T-helper 22 cell (primary cell): Measurements from ENCODE around the gene CHAMP1.

Source experiments
- DNase-seq: peaks from one replicate; pipeline ENCODE4 v3.0.0-alpha.2; 2020; ENCODE audit warnings: low read depth

CHAMP1 gene

GRCh38 chr13:114298866-114299265 lies 15.4 kb upstream of the CHAMP1 start:
- no peak for DNase-seq

- no peak for DNase-seq
Observed at GRCh38 chr13:114299604-114300305, 14.5 kb upstream of the CHAMP1 start.

- DNase-seq = no peak
Observed at GRCh38 chr13:114303700-114304327, 10.5 kb upstream of the CHAMP1 start.

- no peak for DNase-seq
Observed at GRCh38 chr13:114304346-114305034, 9.8 kb upstream of the CHAMP1 start.

GRCh38 chr13:114309086-114309485 lies 5.2 kb upstream of the CHAMP1 start:
- DNase-seq = no peak

GRCh38 chr13:114309806-114310410 lies 4.4 kb upstream of the CHAMP1 start:
- DNase-seq = no peak

- DNase-seq = no peak
Observed at GRCh38 chr13:114310956-114311355, 3.3 kb upstream of the CHAMP1 start.

- no peak for DNase-seq
Observed at GRCh38 chr13:114311387-114311786, 2.9 kb upstream of the CHAMP1 start.

- DNase-seq = no peak
Observed at GRCh38 chr13:114311908-114312307, 2.4 kb upstream of the CHAMP1 start.

GRCh38 chr13:114313061-114313860 lies 1.0 kb upstream of the CHAMP1 start:
- DNase-seq = no peak

GRCh38 chr13:114315074-114315785 lies 927 bp downstream of the CHAMP1 start:
- DNase-seq = no peak

GRCh38 chr13:114318624-114319023 lies 4.3 kb downstream of the CHAMP1 start:
- DNase-seq = no peak

GRCh38 chr13:114319441-114319913 lies 5.2 kb downstream of the CHAMP1 start:
- DNase-seq = no peak

- no peak for DNase-seq
Observed at GRCh38 chr13:114320065-114320464, 5.8 kb downstream of the CHAMP1 start.

GRCh38 chr13:114321256-114321655 lies 7.0 kb downstream of the CHAMP1 start:
- no peak for DNase-seq

- no peak for DNase-seq
Observed at GRCh38 chr13:114323349-114323748, 9.0 kb downstream of the CHAMP1 start.

- no peak for DNase-seq
Observed at GRCh38 chr13:114324334-114324733, 10.0 kb downstream of the CHAMP1 start.

- DNase-seq = no peak
Observed at GRCh38 chr13:114325729-114326128, 11.4 kb downstream of the CHAMP1 start.

GRCh38 chr13:114328034-114328433 lies 13.7 kb downstream of the CHAMP1 start:
- DNase-seq = no peak

GRCh38 chr13:114328595-114328994 lies 14.3 kb downstream of the CHAMP1 start:
- no peak for DNase-seq

- DNase-seq = no peak
Observed at GRCh38 chr13:114330086-114330485, 15.8 kb downstream of the CHAMP1 start.
